ENCODE results near the gene SAXO1. TPM values are rescaled to one million over a fixed set of nuclear protein-coding genes. Genes with fewer than 3 reads are reported as not detected.

The SAXO1 gene
- total RNA-seq, 4 donors from 2014 or later, result 0.20 TPM; not detected in 3

- TF ChIP-seq CTCF (IDR thresholded peaks at IDR 0.05 in 4 of 5, conservative IDR thresholded peaks at IDR 0.05 in 1 of 5) (no peak), POLR2A (IDR thresholded peaks at IDR 0.05) (no peak)
- ATAC-seq (no peak), DNase-seq (no peak)
- Histone ChIP-seq H3K27ac (no peak overlapping the region), H3K9me3 (no peaks in the 10 kb centered on the region), H3K27me3 (no peaks in the 10 kb centered on the region), H3K36me3 (no peaks in the 10 kb centered on the region), H3K4me1 (no peaks in the 10 kb centered on the region), H3K4me3 (no peak overlapping the region)
- in situ Hi-C loops (cut with MboI; ENCODE audit: low sequenced_read_pairs in 4 of 4), result no loop called here
- intact Hi-C loops (cut with DNase I; ENCODE audit: low total_unique reads), result no loop called here
These were observed 42.5 kb downstream of the SAXO1 start for GRCh38 chr9:18990494-18990893.

- TF ChIP-seq POLR2A (IDR thresholded peaks at IDR 0.05), result no peak
- TF ChIP-seq CTCF (IDR thresholded peaks at IDR 0.05 in 4 of 5, conservative IDR thresholded peaks at IDR 0.05 in 1 of 5), result no peak
- no peak for DNase-seq
- in situ Hi-C loops (cut with MboI; ENCODE audit: low sequenced_read_pairs in 4 of 4), result no loop called here
- Histone ChIP-seq H3K4me3 (no peak overlapping the region), H3K27me3 (no peaks in the 10 kb centered on the region), H3K36me3 (no peaks in the 10 kb centered on the region), H3K9me3 (no peaks in the 10 kb centered on the region), H3K27ac (no peak overlapping the region), H3K4me1 (no peaks in the 10 kb centered on the region)
- intact Hi-C loops (cut with DNase I; ENCODE audit: low total_unique reads), result no loop called here
- no peak for ATAC-seq
These were observed 43.1 kb downstream of the SAXO1 start for GRCh38 chr9:18989865-18990264.

- Histone ChIP-seq H3K4me3 (no peak overlapping the region), H3K4me1 (no peaks in the 10 kb centered on the region), H3K27me3 (no peaks in the 10 kb centered on the region), H3K27ac (no peak overlapping the region), H3K9me3 (no peaks in the 10 kb centered on the region), H3K36me3 (no peaks in the 10 kb centered on the region)
- ATAC-seq, result no peak
- in situ Hi-C loops (cut with MboI; ENCODE audit: low sequenced_read_pairs in 4 of 4) (no loop called here), intact Hi-C loops (cut with DNase I; ENCODE audit: low total_unique reads) (no loop called here)
- DNase-seq, result no peak
- TF ChIP-seq CTCF (IDR thresholded peaks at IDR 0.05 in 4 of 5, conservative IDR thresholded peaks at IDR 0.05 in 1 of 5), result no peak
- TF ChIP-seq POLR2A (IDR thresholded peaks at IDR 0.05), result no peak
These were observed 43.9 kb downstream of the SAXO1 start for GRCh38 chr9:18989097-18989496.

GRCh38 chr9:18988003-18988402, 45.0 kb downstream of the SAXO1 start:
- intact Hi-C loops (cut with DNase I; ENCODE audit: low total_unique reads) (no loop called here), in situ Hi-C loops (cut with MboI; ENCODE audit: low sequenced_read_pairs in 4 of 4) (no loop called here)
- H3K9me3 ChIP-seq, result no peaks in the 10 kb centered on the region
- ATAC-seq (no peak), DNase-seq (no peak)
- H3K36me3 ChIP-seq, result no peaks in the 10 kb centered on the region
- no peak overlapping the region for H3K4me3 ChIP-seq
- no peaks in the 10 kb centered on the region for H3K27me3 ChIP-seq
- no peaks in the 10 kb centered on the region for H3K4me1 ChIP-seq
- H3K27ac ChIP-seq, result no peak overlapping the region
- no peak for TF ChIP-seq POLR2A (IDR thresholded peaks at IDR 0.05)
- TF ChIP-seq CTCF (IDR thresholded peaks at IDR 0.05 in 4 of 5, conservative IDR thresholded peaks at IDR 0.05 in 1 of 5), result no peak

- no peak overlapping the region for H3K27ac ChIP-seq
- H3K4me1 ChIP-seq, result no peaks in the 10 kb centered on the region
- H3K36me3 ChIP-seq, result no peaks in the 10 kb centered on the region
- no peaks in the 10 kb centered on the region for H3K27me3 ChIP-seq
- DNase-seq, result no peak
- no peaks in the 10 kb centered on the region for H3K9me3 ChIP-seq
- intact Hi-C loops (cut with DNase I; ENCODE audit: low total_unique reads) (no loop called here), in situ Hi-C loops (cut with MboI; ENCODE audit: low sequenced_read_pairs in 4 of 4) (no loop called here)
- TF ChIP-seq CTCF (IDR thresholded peaks at IDR 0.05 in 4 of 5, conservative IDR thresholded peaks at IDR 0.05 in 1 of 5) (no peak), POLR2A (IDR thresholded peaks at IDR 0.05) (no peak)
- no peak for ATAC-seq
- H3K4me3 ChIP-seq, result no peak overlapping the region
These were observed 47.0 kb downstream of the SAXO1 start for GRCh38 chr9:18985996-18986395.
